ENCODE results near the gene SLC30A2. TPM values are rescaled to one million over a fixed set of nuclear protein-coding genes. Genes with fewer than 3 reads are reported as not detected.

SLC30A2 gene
- total RNA-seq, 2 donors from 2014 or later = 0.05 to 0.34 TPM

DNA sequence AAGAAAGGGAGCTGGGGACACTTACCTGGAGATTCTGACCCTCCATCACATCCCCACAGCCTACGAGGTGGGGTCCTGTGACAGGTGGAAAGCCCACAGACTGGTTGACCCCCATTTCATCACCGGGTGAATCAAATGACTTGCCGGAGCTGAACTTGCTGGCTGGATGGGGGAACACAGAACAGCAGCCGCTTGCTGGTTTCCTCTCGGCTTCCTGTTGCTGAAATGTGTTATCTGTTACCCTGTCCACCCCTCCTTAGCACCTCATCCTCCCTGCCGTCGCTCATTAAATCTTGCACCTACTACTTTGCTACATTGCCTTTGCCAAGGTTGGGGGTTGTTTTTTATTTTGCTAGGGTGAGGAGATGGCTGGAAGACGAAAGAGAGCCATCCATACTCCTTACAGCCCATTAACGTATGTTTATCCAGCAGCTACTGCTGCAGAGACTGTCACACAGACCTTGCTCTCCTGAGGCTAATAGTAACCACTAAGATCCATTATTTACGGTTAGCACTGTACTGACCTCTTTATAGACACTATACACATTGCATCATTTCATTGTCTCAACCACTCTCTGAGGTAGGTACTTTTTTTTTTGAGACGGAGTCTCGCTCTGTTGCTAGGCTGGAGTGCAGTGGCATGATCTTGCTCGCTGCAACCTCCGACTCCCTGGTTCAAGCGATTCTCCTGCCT, 55.1 kb downstream of the SLC30A2 start:
- Histone ChIP-seq H3K4me3 (no peak overlapping the region), H3K27me3 (replicated peaks; ENCODE audit: insufficient read depth) (no peaks in the 10 kb centered on the region), H3K9me3 (no peaks in the 10 kb centered on the region), H3K27ac (no peak overlapping the region), H3K4me1 (replicated peaks) (no peaks in the 10 kb centered on the region), H3K36me3 (no peaks in the 10 kb centered on the region)
- TF ChIP-seq, protein P1, sequence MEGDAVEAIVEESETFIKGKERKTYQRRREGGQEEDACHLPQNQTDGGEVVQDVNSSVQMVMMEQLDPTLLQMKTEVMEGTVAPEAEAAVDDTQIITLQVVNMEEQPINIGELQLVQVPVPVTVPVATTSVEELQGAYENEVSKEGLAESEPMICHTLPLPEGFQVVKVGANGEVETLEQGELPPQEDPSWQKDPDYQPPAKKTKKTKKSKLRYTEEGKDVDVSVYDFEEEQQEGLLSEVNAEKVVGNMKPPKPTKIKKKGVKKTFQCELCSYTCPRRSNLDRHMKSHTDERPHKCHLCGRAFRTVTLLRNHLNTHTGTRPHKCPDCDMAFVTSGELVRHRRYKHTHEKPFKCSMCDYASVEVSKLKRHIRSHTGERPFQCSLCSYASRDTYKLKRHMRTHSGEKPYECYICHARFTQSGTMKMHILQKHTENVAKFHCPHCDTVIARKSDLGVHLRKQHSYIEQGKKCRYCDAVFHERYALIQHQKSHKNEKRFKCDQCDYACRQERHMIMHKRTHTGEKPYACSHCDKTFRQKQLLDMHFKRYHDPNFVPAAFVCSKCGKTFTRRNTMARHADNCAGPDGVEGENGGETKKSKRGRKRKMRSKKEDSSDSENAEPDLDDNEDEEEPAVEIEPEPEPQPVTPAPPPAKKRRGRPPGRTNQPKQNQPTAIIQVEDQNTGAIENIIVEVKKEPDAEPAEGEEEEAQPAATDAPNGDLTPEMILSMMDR (IDR thresholded peaks at IDR 0.05) = no peak
- no peak for TF ChIP-seq POLR2AphosphoS5 (IDR thresholded peaks at IDR 0.05)
- no peak for TF ChIP-seq POLR2A (IDR thresholded peaks at IDR 0.05)
- no peak for DNase-seq (ENCODE audit: low spot score)
- intact Hi-C loops (cut with DNase I) = no loop called here
- WGBS = 71% methylated on average over 15 of the region's 15 CpGs

DNA sequence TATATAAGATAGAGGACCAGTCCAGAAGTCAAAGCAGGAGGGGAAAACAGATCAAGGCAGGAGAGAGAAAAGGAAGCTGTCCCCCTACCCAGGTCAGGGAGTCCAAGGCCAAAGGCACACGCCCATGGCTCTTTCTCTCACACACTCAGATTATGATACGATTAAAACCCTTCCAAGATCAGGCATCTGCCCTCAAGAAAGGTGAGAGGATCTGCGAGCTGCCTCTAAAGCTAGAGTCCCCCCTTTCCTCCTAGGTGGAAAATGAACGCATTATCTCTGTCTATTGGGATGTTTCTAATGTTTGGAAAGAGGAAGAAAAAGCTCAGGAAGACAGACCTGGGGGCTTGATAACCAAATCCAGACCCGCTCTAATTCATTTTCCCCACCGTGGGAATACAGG, 55.7 kb downstream of the SLC30A2 start:
- H3K4me3 ChIP-seq = no peak overlapping the region
- no peaks in the 10 kb centered on the region for H3K4me1 ChIP-seq (replicated peaks)
- 80% methylated on average over 6 of the region's 6 CpGs for WGBS
- intact Hi-C loops (cut with DNase I) = no loop called here
- H3K36me3 ChIP-seq = no peaks in the 10 kb centered on the region
- TF ChIP-seq, protein P1 (IDR thresholded peaks at IDR 0.05) = no peak
- TF ChIP-seq POLR2AphosphoS5 (IDR thresholded peaks at IDR 0.05) (no peak), POLR2A (IDR thresholded peaks at IDR 0.05) (no peak)
- no peak overlapping the region for H3K27ac ChIP-seq
- no peaks in the 10 kb centered on the region for H3K27me3 ChIP-seq (replicated peaks; ENCODE audit: insufficient read depth)
- no peaks in the 10 kb centered on the region for H3K9me3 ChIP-seq
- no peak for DNase-seq (ENCODE audit: low spot score)

DNA sequence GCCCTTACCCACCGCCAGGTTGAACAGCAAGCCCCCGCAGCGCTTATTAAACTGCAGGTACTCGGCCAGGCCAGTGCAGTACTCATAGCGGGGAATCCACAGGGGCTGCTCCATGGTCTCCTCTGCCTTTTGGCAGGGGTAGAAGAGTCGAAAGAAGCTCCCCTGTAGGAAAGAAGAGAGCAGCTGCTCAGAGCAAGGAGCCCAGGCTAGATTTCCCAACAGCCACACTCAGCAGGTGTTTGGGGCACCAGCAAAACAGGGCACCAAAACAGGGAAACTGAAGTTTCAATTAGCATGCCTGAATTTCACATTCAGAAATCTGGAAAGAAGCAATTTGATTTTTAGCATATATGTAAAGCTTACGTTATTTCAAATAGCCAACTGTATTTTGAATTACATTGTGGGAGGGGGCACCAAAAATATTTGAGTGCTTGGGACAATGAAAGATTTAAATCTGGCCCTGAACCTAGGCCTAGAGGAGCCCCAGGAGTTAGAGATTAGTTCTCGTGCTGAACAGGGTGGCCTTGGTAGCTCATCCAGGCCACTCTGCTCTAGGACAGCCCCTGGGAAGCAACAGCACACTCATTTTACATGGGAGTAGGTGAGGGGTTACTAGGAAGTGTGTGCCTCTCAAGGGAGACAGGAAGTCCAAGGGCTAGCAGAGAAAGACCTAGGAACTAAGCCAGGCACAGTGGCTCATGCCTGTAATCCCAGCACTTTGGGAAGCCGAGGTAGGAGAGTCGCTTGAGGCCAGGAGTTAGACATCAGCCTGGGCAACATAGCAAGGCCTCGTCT, 56.3 kb downstream of the SLC30A2 start:
- 89% methylated on average over 11 of the region's 11 CpGs for WGBS
- intact Hi-C loops (cut with DNase I) = no loop called here
- TF ChIP-seq POLR2A (IDR thresholded peaks at IDR 0.05) = no peak
- TF ChIP-seq POLR2AphosphoS5 (IDR thresholded peaks at IDR 0.05) = no peak
- TF ChIP-seq, protein P1 (IDR thresholded peaks at IDR 0.05) = no peak

DNA sequence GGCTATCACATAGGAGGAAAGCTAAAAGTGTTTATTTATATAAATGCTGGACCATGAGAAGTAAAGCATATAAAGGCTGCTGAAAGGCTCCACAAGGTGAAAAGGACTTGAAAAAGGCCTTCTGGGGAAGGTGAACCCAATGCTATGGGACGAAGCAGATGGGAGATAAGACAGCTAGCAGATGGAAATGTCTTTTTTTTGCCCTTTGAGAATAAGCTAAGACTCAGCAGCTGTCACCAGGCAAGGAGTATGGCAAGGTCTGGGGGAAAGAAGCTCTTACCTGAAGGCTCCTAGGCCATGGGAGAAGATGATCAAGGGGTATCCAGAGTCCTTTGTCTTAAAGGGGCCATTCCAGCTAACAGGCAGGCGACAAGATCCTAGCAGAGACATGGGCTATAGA, 58.0 kb downstream of the SLC30A2 start:
- Histone ChIP-seq H3K9me3 (no peaks in the 10 kb centered on the region), H3K36me3 (no peaks in the 10 kb centered on the region), H3K4me1 (replicated peaks) (no peaks in the 10 kb centered on the region), H3K4me3 (no peak overlapping the region), H3K27me3 (replicated peaks; ENCODE audit: insufficient read depth) (no peaks in the 10 kb centered on the region), H3K27ac (no peak overlapping the region)
- no peak for TF ChIP-seq POLR2AphosphoS5 (IDR thresholded peaks at IDR 0.05)
- TF ChIP-seq POLR2A (IDR thresholded peaks at IDR 0.05) = no peak
- TF ChIP-seq, protein P1 (IDR thresholded peaks at IDR 0.05) = no peak
- intact Hi-C loops (cut with DNase I) = no loop called here
- WGBS = 82% methylated on average over 2 of the region's 2 CpGs
- DNase-seq (ENCODE audit: low spot score) = no peak

More for the DNA sequence above, 56.3 kb downstream of the SLC30A2 start:
- Histone ChIP-seq H3K9me3 (no peaks in the 10 kb centered on the region), H3K27ac (no peak overlapping the region), H3K4me3 (no peak overlapping the region), H3K27me3 (replicated peaks; ENCODE audit: insufficient read depth) (no peaks in the 10 kb centered on the region), H3K36me3 (no peaks in the 10 kb centered on the region), H3K4me1 (replicated peaks) (no peaks in the 10 kb centered on the region)
- no peak for DNase-seq (ENCODE audit: low spot score)

Small RNA genes within 50 kb of the gene (small RNA-seq; reads per million reads assigned to genes)
- gene RF00283 (0 reads per million in 2 donors), gene RF00492 (0 reads per million in 2 donors)

Other genes starting within 250 kb of the SLC30A2 start
- gene SELENON, start 245.9 kb downstream of the SLC30A2 start, total RNA-seq = 10 to 100 TPM; 89.7 to 90.0 TPM
- gene MTFR1L, start 226.2 kb downstream of the SLC30A2 start, total RNA-seq = 100 to 1,000 TPM in 1 of 2 donors, 10 to 100 TPM in 1; 82.2 to 112 TPM
- 1 to 10 TPM in 1 of 2 donors, under 1 TPM in 1; 0.32 to 4.3 TPM for gene AUNIP, start 186.7 kb downstream of the SLC30A2 start, total RNA-seq
- 10 to 100 TPM in 1 of 2 donors, 1 to 10 TPM in 1; 7.8 to 74.0 TPM for gene PAQR7, start 170.4 kb downstream of the SLC30A2 start, total RNA-seq
- gene STMN1, start 139.7 kb downstream of the SLC30A2 start, total RNA-seq = 100 to 1,000 TPM in 1 of 2 donors, 10 to 100 TPM in 1; 21.8 to 138 TPM
- 10 to 100 TPM; 17.4 to 18.7 TPM for gene PAFAH2, start 48.1 kb downstream of the SLC30A2 start, total RNA-seq
- 1 to 10 TPM in 1 of 2 donors, not detected in 1; 3.2 TPM for gene EXTL1, start 24.3 kb downstream of the SLC30A2 start, total RNA-seq
- gene TRIM63, start 21.5 kb upstream of the SLC30A2 start, total RNA-seq = under 1 TPM in 1 of 2 donors, not detected in 1; 0.68 TPM
- 10 to 100 TPM; 10.5 TPM for gene PDIK1L, start 65.7 kb upstream of the SLC30A2 start, total RNA-seq
- 1 to 10 TPM; 3.8 to 5.9 TPM for gene FAM110D, start 113.0 kb upstream of the SLC30A2 start, total RNA-seq
- not detected for gene C1orf232, start 122.8 kb upstream of the SLC30A2 start, total RNA-seq
- gene ZNF593, start 123.8 kb upstream of the SLC30A2 start, total RNA-seq = 10 to 100 TPM; 44.5 to 50.7 TPM
- not detected for gene ZNF593OS, start 125.7 kb upstream of the SLC30A2 start, total RNA-seq
- gene CNKSR1, start 131.4 kb upstream of the SLC30A2 start, total RNA-seq = 10 to 100 TPM; 24.8 to 32.4 TPM
- 1 to 10 TPM in 1 of 2 donors, not detected in 1; 1.5 TPM for gene CATSPER4, start 144.5 kb upstream of the SLC30A2 start, total RNA-seq
- 10 to 100 TPM in 1 of 2 donors, 1 to 10 TPM in 1; 3.4 to 21.0 TPM for gene CEP85, start 188.1 kb upstream of the SLC30A2 start, total RNA-seq
- gene SH3BGRL3, start 234.0 kb upstream of the SLC30A2 start, total RNA-seq = 10 to 100 TPM; 37.4 to 55.3 TPM